NB4 (cell line): ENCODE results near the gene NTM.

Source experiments
- DNase-seq: peaks from one replicate; pipeline ENCODE4 v3.0.0; 2010; ENCODE audit warnings: low read depth
- H3K4me3 ChIP-seq: one replicate; pipeline ENCODE4 v1.5.1; 2011; ENCODE audit warnings: mild to moderate bottlenecking, low read depth, low read length, moderate library complexity
- MYC ChIP-seq: IDR thresholded peaks from 2 replicates; pipeline ENCODE4 v1.6.1; 2011; ENCODE audit warnings: low read depth, low read length
- POLR2A ChIP-seq: IDR thresholded peaks from 2 replicates; pipeline ENCODE4 v1.6.1; 2011; ENCODE audit warnings: mild to moderate bottlenecking; ENCODE audit not compliant: insufficient read length; ENCODE audit errors: extremely low read depth
- TF ChIP-seq, protein P1 (sequence below): IDR thresholded peaks from one replicate; pipeline ENCODE4 v1.5.1; 2012; ENCODE audit warnings: low read depth, low read length
- TF ChIP-seq, protein P2 (sequence below): IDR thresholded peaks from 2 replicates; pipeline ENCODE4 v1.6.1; 2011; ENCODE audit warnings: low read depth, low read length

Gene NTM

DNA sequence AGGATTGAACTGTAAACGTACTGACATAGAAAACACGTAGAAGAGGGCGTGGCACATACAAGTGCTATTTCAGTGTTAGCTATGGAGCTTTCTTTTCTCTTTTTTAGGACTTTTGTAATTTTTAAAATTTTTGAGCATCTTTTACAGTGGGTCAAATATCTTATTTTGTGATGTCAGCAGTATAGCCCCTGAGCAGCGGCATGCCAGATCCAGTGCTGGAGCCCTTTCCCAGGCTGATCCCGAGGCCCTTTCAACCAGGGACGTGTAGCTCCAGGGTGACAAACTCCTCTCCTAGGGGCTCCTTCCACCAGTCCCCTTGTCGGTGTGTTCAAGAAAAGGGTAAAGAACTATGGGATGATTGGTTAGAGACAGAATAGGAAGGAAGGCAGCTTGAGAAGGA is 777.0 kb downstream of the NTM start:
- H3K4me3 ChIP-seq: no peak overlapping the region
- TF ChIP-seq, protein P1, sequence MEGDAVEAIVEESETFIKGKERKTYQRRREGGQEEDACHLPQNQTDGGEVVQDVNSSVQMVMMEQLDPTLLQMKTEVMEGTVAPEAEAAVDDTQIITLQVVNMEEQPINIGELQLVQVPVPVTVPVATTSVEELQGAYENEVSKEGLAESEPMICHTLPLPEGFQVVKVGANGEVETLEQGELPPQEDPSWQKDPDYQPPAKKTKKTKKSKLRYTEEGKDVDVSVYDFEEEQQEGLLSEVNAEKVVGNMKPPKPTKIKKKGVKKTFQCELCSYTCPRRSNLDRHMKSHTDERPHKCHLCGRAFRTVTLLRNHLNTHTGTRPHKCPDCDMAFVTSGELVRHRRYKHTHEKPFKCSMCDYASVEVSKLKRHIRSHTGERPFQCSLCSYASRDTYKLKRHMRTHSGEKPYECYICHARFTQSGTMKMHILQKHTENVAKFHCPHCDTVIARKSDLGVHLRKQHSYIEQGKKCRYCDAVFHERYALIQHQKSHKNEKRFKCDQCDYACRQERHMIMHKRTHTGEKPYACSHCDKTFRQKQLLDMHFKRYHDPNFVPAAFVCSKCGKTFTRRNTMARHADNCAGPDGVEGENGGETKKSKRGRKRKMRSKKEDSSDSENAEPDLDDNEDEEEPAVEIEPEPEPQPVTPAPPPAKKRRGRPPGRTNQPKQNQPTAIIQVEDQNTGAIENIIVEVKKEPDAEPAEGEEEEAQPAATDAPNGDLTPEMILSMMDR: no peak
- TF ChIP-seq POLR2A (no peak), MYC (no peak)
- TF ChIP-seq, protein P2, sequence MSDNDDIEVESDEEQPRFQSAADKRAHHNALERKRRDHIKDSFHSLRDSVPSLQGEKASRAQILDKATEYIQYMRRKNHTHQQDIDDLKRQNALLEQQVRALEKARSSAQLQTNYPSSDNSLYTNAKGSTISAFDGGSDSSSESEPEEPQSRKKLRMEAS: no peak
- DNase-seq: no peak

DNA sequence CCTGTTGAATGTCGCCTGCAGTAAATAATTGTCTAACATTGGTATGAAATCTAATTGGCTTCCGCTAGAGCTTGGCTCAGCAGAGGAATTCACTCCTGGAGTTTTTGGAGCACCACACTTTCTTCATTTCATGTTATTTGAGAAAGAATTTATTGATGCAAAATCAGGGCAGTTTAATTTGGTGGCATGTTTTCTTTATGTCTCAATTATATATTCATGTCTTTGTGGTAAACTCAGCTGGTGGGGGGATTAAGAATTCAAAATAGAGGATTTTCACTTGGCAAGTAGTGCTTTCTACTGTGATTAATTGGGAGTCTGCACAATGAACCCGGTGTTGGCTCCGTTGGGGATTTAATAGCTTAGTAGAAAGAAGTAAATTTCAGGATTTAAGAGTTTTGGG is 784.4 kb downstream of the NTM start:
- no peak for DNase-seq
- TF ChIP-seq, protein P2: no peak
- TF ChIP-seq, protein P1: no peak
- no peak overlapping the region for H3K4me3 ChIP-seq

DNA sequence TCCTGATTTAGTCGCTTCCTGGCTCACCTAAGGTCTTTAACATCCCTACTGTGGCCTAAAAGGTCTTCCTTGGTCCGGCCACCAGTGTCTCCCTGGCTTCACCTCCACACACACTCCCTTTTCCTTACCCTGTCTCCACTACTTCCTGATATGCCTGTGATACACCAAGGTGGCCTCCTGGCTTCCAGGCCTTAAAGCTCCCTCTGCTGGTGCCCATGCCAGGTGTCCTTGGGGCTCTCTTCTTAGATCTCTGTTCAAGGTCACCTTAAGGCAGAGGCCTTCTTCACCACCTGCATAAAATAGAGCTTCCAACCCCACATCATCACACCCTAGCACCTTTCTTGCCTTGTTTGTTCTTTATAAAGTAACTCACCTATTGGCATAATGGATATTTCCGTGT is 787.7 kb downstream of the NTM start:
- no peak overlapping the region for H3K4me3 ChIP-seq
- DNase-seq: peak; percentile 38
- TF ChIP-seq POLR2A (no peak), MYC (no peak)
- TF ChIP-seq, protein P1: peak; percentile 55
- TF ChIP-seq, protein P2: no peak

DNA sequence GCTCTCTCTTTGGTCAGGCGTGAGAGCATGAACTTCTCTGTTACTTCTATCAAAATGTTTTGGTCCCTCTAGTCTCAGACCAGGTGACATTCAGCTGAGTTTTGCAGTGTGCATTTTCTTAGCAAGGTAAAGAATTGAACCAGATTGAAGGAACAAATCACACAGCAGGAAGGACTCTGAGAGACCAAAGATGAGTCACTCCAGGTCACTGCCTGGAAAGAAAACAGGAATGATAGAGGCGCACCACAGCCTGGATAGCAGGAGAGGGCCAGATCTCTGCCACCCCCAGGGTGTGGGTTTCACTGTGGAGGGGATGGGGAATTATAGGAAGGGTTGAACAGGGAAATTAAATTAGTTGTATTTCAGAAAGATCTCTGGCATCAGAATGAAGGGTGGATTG is 788.3 kb downstream of the NTM start:
- no peak overlapping the region for H3K4me3 ChIP-seq
- no peak for DNase-seq
- TF ChIP-seq, protein P2: no peak
- TF ChIP-seq POLR2A (no peak), MYC (no peak)
- TF ChIP-seq, protein P1: no peak

DNA sequence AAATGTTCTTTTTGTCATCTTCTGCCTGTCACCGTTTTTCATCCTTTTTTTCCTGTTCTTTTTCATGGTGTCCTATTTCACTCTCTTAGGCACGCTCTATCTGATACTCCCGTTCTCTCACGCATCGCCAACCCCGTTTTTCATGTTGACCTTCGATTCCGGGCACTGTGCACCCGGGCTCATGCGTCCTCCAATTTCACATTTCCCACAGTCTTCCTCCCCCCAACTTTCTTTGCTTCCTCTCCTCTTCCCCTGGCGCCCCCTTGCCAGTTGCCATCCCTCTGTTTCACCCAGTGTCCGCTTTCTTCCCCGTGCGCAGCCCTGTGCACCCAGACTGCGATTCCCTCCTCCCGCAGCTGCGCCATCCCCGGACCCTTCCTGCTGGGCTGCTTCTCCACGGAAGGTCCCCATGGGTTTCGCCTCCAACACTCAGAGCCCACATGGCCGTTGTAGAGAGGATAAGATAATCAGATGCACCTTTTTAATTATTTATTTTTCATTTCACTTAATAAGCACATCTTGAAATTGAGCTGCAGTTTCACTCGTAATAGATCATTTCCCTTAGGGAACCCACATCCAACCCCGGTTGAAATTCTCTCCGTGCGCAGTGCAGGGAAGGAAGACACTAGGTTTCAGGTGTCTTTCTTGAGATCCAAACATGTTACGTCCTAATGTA is 791.1 kb downstream of the NTM start:
- TF ChIP-seq, protein P2: no peak
- TF ChIP-seq, protein P1: no peak
- TF ChIP-seq POLR2A (no peak), MYC (no peak)
- DNase-seq: no peak
- H3K4me3 ChIP-seq: no peak overlapping the region

DNA sequence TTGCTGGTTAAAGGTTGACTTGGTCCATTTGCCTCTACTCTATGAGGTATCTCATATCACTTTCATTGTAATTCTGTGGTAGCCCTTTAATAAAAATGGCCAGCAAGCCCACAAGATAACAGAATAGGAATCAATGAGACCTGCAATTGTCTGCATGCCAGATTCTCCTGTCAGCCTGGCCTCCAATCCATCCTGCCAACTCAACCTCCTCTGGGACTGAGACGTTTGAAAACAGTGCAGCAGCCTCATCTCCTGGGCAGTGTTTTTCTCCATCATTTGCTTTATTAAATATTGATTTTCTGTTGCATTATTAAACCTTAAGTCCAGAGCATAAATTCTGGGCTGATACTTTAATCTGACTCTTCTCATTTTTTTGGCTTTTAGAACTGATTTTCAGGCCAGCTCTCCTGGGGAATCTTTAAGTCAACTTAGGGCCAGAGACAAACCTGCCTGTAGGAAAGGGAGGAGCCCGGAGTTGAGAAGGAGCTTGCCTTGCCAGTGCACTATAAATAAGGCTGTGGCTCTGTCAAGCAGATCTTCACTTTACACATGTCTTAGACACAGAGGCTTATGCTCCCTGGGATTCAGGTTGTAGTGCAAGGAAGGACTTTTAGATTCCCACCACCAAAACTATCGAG is 798.0 kb downstream of the NTM start:
- TF ChIP-seq POLR2A (no peak), MYC (no peak)
- TF ChIP-seq, protein P2: no peak
- TF ChIP-seq, protein P1: no peak
- H3K4me3 ChIP-seq: no peak overlapping the region
- no peak for DNase-seq
